Measurements from ENCODE around the gene AP3S2. TPM values are rescaled to one million over a fixed set of nuclear protein-coding genes. Genes with fewer than 3 reads are reported as not detected.
"Not testable (repeated sequence)": the region's sequence is repeated elsewhere in the genome, so short reads cannot be mapped to it uniquely, and the experiment has no call there.

The AP3S2 gene
- total RNA-seq, 1 donor from 2014 or later, result 40.2 TPM

DNA sequence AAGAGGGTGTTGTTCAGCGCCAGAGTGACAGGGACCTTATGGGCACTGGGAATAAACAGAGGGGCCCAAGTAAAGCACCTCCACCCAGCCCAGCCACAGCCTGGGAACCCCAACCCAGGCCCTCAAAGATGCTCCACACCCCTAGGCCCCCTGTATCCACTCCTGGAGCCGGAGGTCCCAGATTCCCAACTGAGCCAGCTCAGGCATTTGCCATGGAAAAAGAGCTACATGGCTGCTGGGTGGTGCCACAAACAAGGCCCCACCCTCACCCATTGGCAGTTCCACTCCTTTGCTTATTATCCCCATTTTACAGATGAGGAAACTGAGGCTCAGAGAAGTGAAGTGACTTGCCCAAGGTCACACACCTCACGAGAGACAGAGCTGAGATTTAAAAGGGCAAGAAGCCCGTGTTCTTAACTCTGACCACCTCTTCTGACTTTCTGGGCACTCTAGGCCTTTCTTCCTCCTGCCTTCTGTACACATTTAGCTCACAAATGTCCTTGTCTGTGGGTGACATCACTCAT lies 96.1 kb downstream of the AP3S2 start:
- no peak for DNase-seq

DNA sequence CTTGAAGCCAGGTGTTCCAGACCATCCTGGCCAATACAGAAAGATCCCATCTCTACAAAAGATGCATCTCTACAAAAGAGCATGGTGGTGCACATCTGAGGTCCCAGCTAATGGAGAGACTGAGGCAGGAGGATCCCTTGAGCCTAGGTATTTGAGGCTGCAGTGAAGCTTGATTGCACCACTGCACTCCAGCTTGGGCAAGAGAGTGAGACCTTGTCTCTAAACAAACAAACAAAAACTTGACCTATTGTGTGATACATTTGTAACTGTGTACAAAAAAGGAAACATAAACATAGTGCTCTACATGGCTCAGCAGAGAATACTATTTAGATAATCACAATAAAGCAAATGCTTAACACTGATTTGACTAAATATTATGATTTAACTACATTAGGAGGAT lies 97.8 kb downstream of the AP3S2 start:
- DNase-seq, result no peak

- peak; percentile 87 for DNase-seq
Measured at GRCh38 chr15:89794627-89795241, 99.1 kb downstream of the AP3S2 start.

DNA sequence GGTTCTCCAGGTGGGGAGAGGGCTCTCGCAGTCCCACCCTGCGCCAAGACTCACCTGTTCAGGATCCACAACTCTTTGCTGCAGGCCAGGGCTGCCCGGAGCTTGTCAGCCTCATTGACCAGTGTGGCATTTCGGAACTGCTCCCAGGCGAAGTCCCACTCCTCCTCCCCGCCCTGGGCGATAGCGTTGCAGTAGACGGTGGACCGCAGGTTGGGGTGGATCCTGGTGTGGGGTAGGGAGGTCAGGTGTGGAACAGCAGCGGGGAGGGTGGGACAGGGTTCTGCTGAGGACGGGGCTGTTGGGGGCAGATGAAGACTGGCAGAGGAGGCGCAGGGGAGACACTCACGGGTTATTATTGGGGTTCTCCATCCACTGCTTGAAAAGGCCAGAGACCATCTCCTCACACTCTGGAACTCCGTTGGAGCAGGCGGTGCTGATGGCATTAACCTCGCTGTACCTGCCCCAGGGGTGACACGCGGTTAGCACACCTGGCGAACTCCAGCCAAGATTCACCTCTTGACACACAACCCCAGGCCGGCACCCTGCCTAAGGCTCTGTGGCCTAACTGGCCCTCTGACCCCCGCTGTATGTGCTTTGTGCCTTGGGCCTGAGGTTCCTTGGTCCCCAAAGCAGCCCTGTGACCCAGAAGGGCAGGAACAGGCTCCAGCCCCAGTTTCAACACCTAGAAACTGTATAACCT lies 101.5 kb downstream of the AP3S2 start:
- no peak for DNase-seq

- no peak for DNase-seq
Measured at GRCh38 chr15:89790661-89791060, 103.1 kb downstream of the AP3S2 start.

GRCh38 chr15:89790206-89790605 lies 103.6 kb downstream of the AP3S2 start:
- DNase-seq, result no peak

DNA sequence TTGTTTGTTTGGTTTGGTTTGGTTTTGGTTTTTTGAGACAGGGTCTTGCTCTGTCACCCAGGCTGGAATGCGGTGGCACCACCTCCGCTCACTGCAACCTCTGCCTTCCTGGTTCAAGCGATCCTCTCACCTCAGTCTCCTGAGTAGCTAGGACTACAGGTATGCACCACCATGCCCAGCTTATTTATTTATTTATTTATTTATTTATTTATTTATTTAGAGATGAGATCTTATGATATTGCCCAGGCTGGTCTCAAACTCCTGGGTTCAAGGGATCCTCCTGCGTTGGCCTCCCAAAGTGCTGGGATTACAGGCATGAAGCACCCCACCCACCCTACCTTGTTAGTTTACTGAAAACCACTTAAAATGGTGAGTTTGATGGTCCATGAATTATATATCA lies 105.2 kb downstream of the AP3S2 start:
- not testable (repeated sequence) for DNase-seq

DNA sequence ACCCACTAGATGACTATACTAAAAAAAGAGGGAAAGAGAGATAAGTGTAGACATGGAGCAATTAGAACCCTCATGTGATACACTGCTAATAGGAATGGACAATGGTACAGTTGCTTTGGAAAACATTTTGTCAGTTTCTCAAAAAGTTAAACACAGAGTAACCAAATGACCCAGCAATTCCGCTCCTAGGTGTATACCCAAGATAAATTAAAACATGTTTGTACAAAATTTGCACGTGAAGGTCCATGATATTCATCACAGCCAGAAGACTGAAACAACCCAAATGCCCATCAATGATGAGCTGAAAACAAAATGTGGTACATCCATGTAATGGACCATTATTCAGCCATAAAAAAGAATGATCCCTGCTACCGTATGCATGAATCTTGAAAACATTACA lies 105.8 kb downstream of the AP3S2 start:
- no peak for DNase-seq

DNA sequence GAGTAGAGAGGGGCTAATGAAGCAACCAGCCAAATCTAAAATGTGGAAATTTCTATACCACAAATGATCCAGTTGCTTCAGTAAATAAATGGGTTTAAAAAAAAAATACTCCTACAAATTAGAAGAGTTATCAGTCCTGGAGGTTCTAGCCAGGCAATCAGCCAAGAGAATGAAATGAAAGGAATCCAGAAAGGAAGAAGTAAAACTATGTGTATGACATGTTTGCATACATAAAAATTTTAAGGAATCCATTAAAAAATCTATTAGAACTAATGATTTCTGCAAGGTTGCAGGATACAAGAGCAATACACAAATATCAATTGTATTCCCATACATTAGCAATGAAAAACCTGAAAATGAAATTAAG lies 108.0 kb downstream of the AP3S2 start:
- no peak for DNase-seq

DNA sequence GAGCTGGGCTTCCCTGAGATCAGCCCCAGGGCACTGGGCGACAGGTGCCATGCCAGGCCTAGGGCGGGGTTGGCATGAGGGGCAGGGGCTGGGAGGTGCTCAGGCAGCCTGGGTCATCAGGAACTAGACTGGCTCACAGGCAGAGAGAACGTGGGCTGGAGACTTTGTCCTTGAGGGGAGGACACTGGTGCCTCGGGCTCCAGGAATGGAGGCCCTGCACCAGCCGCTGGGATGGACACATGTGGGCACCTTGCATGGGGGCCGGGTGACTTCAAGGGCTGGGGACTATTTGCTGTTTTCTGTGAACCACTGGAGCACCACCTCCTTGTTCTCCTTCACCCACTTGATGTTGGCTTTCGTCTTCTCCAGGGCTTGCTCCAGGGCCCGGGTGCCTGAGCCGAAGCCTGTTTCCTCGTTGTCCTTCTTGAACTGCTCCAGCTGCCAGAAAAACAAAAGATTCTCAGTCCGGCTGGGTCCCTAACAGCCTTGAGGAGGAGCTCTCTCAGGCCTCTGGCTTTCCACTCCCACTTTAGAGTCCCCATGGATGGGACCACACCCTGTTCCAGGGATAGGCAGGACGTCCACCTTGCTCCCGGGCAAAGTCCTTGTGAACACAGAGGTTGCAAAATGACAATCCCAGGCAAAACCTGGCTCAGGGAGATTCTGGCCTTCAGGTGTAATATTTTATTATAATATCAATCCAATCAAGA lies 108.6 kb downstream of the AP3S2 start:
- no peak for DNase-seq

- DNase-seq, result no peak
Measured at GRCh38 chr15:89784686-89784960, 109.2 kb downstream of the AP3S2 start.

DNA sequence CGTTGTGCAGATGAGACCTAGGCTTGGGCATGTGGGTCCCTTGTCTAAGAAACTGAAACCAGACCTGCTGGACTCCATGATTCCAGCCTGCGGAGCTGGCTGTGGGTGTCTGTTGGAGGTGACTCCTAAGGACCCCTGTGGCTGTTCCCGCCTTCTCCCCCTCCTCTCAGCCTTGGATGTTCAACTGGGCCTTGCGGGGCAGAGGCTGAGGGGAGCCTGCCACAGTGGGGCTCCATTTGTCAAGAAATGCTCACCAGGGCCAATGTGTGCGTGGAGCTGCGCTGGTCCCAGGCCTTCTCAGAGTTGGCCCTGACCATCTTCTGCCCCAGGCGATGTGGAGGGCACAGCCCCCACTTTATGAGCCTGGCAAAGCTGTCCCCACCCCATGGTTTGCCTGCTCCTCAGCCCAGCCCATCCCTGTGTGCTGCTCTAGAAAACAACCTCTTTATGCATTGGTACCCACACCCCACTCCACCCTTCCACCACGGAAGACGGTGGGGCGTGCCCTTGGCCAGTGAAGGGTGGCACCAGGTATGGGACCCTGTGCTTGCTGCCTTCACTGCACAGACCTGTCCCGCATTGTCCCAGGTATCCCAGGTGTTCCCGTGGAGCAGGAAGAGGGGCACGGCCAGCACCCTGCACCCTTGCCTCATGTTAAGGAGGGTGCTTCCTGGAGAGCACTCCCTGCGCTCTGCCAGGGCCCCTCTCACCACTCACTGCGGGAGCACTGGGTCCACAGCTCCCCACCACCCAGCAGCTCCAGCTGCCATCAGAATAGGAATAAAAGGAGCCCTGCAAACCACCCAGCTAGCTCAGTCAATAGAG lies 109.7 kb downstream of the AP3S2 start:
- DNase-seq, result no peak

DNA sequence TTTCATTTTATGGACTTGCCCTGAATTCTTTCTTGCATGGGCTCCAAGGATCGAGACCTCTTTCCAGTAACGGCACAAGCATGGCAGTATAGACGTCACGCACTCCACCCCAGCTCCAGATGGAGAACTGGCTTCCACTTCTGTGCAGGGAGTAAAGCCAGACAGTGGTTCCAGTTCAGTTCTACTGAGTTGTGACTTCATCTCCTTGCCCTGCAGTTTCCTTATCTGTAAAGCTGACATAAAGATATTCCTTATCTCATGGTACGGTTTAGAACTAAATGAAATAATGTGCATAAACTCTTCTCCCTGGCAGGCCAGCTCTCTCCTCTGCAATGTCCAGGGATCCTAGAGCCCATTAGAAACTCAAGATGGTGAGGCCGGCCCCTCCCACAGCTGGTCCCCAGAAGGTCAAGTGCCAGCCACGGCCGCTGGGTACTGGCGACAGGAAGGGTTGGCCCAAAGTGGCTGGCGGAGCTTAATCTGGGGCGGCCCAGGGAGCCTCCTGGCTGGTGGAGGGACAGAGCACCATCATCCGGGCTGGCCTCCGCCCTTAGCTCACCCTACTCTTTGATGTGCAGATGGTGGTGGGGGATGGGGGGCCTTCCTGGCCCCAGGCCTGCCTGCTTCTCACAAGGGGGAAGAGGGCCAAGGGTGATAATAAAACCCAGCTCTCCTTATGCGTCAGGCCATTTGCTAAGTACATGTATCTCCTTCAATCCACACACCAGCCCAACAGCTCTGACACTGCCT lies 110.5 kb downstream of the AP3S2 start:
- no peak for DNase-seq

DNA sequence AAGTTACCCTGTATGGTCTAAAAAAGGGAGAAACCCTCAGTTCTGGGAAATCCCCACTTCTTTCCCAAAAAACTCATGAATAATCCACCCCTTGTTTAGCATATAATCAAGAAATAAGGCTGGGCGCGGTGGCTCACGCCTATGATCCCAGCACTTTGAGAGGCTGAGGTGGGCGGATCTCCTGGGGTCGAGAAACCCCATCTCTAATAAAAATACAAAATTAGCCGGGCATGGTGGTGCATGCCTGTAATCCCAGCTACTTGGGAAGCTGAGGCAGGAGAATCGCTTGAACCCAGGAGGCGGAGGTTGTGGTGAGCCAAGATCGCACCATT lies 111.2 kb downstream of the AP3S2 start:
- not testable (repeated sequence) for DNase-seq

DNA sequence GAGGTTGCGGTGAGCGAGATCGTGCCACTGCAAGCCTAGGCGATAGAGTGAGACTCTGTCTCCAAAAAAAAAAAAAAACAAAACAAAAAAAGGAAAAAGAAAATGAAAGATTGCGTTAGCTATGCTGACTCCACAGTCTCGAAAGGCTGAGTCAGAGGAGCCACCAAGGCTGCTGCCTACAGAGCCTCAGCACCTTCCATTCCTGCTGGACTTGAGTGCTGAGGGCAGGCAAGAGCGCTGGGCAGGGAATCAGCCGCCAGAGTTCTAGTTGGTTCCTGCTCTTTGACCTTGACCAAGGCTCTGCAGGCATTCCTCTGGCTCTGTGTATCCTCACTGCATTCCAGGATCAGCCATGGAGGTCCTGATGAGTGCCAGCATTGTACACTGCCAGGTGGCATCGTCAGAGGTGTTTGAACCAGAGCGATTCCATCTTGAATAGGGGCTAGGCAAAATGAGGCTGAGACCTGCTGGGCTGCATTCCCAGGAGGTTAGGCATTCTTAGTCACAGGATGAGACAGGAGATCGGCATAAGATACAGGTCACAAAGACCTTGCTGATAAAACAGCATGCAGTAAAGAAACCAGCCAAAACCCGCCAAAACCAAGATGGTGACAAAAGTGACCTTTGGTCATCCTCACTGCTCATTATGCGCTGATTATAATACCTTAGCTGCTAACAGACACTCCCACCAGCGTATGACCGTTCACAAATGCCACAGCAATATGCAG lies 111.7 kb downstream of the AP3S2 start:
- DNase-seq, result no peak

DNA sequence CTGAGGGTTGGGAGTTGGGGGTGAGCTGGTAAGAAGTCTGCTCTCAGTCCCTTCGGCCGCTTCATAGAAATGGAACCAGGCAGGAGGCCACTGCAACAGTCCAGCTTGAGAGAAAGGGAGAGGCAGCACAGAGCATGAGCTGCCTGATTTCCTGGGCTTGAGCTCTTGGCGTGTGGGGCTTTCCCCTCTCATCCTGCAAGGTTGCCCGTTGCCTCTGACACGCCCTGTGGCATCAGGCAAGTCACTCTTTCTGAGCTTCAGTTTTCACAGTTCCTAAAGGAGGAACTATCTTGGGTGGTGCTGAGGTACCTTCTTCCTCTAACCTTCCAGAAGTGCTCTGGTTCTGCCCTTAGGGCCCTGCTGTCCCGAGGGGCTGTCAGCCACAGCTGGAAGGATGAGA lies 112.7 kb downstream of the AP3S2 start:
- no peak for DNase-seq

DNA sequence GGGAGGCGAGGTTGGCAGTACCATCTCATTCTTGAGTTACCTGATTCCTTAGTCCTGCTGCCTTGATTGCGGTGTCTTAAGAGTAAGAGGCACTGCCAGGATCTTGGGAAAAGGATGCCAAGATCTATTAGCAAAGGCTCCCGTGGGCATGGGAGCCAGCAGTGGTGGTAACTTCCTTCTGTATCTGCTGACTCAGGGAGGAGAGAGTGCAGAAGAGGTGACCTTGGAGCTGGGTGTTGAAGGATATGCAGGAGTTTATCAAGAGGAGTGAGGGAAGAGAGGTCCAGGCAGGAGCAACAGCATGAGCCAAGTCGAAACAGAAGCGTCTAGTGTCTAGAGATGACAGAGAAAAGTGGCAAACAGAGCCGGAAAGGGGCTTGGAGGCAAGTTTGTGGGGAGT lies 113.2 kb downstream of the AP3S2 start:
- no peak for DNase-seq

All from dermis blood vessel endothelial cell (primary cell).